DMS114 treated with DMSO at 0.1 percent for 48 hours (cell line): ENCODE results near the gene SEC23IP.
"Not testable (repeated sequence)": the region's sequence is repeated elsewhere in the genome, so short reads cannot be mapped to it uniquely, and the experiment has no call there.

Experiments
- DNase-seq: peaks from one replicate; lab custom pipeline; 2025; ENCODE audit not compliant: unreplicated experiment; lab: John Stamatoyannopoulos, UW

The SEC23IP gene

GRCh38 chr10:119892188-119893065, at the start of gene SEC23IP:
Gene SEC23IP, plus strand, starts transcription at chr10:119892730. Its CDS starts 53 bp downstream, at chr10:119892783.
- DNase-seq, result peak; percentile 97

GRCh38 chr10:119845656-119846055, 46.9 kb upstream of the SEC23IP start:
- DNase-seq, result no peak

DNA sequence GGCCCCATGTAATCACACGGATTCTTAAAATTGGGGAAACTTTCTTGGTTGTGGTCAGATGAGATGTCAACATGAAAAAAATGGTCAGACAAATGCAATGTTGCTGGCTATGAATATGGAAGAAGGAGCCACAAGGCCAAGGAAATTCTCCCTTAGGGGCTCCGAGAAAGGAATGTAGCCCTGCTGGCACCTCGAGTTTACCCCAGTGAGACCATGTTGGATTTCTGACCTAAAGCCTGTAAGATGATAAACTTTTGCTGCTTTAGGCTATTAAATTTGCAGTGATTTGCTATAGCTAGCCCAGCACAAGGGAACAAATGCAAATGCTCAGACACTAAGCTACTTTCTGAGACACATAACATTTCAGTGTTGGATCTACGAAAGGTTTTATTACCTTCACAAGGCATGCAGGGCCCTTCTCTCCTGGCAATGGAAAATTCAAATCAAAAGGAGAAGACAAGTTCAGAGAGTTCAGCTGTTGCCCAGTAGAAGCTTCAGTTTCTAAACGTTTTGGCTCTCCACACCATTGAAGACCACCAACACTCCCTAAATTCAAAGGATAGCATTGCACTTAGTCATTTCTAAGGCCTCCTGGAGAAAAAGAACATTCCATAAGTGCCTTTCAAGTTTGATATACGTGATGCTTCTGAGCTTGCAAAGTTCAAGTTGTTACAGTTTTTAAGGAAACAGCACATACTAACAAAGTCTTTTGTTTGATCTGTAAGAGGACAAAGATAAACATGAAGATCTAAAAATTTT, 43.3 kb upstream of the SEC23IP start:
- no peak for DNase-seq

DNA sequence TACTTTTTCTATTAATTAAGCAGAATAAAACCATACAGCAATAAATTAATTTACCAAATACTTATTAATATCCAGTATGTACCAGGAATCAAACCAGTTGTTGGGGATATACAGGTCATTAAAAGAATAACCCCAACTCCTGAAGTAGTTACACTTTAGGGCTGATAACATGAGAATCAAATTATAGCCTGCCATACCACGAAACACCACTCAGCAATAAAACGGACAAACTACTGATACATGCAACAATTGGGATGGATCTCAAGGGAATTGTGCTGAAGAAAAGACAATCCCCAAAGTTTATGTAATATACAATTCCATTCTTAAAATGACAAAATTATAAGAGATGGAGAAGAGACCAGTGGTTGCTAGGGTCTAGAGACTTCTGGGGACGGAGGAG, 42.6 kb upstream of the SEC23IP start:
- DNase-seq, result no peak

DNA sequence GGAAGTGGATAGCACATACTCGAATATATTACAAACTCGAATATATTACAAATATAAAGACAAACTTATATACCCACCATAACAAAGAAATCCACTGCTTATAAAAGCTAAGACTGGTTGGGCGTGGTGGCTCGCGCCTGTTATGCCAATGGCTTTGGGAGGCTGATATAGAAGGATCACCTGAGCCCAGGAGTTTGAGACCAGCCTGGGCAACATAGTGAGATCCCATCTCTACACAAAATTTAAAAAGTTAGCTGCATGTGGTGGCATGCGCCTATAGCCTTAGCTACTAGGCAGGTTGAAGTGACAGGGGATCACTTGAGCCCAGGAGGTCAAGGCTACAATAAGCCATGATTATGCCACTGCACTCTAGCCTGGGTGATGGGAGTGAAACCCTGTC, 40.3 kb upstream of the SEC23IP start:
- no peak for DNase-seq

GRCh38 chr10:119852822-119853221, 39.7 kb upstream of the SEC23IP start:
- DNase-seq, result no peak

GRCh38 chr10:119853574-119853973, 39.0 kb upstream of the SEC23IP start:
- no peak for DNase-seq

GRCh38 chr10:119858063-119858462, 34.5 kb upstream of the SEC23IP start:
- no peak for DNase-seq

GRCh38 chr10:119859420-119860258, 32.9 kb upstream of the SEC23IP start:
- peak; percentile 34 for DNase-seq

DNA sequence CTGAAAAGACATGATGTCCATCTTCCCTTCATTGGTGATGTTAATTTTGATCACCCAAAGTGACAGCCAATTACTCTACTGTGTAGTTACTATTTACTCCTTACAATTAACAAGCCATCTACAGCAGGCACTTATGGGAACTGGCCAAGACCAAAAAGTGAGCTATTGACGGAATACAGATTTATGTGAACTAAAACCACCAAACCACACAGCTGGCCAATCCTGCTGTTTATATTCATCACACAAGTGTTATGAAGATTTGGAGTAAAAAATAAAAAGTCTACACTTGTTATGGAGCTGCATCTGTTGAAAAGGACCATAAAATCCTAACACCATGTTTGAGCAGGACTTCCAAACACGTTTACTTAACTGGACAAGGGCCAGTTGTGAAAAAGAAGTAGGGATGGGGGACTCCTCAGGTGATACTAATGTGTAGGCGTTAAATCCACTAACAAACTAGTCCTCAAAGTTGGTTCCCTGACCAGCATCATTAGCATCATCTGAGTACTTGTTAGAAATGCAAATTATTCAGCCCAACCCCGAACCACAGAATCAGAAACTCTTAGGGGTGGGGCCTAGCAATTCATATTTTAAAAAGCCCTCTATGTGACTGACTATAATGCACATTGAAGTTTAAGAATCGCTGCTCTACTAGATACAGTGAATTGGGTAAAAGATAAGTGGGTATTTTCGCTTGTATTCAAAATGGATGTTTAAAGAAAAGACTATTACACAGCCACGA, 31.5 kb upstream of the SEC23IP start:
- DNase-seq, result no peak

DNA sequence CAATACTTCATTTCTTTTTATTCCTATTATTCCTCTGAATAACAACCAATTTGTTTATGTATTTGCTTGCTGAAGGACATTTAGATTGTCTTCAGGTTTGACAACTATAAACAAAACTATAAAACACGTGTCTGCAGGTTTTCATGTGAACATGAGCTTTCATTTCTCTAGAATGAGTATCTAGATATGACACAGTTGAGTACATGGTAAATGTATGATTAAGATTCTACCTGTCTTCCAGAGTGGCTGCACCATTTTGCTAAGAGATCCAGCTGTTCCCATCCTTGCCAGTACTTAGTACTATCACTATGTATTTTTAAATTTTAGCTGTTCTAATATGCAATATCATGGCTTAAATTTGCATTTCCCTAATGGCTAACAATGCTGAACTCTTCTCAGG, 30.0 kb upstream of the SEC23IP start:
- DNase-seq, result no peak

DNA sequence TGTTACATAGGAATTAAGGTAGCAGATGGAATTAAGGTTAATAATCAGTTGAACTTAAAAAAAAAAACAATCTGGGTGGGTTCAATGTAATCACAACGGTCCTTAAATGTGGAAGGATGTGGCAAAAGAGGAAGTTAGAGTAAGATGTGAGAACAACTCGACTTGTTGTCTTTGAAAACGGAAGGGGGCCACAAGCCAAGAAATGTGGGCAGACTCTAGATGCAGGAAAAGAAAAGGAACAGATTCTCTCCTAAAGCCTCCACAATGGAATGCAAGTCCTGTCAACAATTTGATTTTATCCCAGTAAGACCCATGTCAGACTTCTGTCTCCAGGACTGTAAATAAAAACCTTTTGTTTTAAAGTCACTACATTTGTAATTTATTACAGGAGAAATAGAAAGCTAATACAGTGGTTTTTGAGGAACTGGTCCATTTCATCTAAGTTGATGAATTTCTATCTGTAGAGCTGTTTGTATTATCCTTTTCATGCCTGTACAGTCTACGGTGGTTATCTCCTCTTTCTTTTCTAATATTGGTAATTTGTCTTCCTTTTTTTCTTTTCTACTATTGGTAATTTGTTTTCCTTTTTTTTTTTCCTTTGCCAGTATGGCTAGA, 28.5 kb upstream of the SEC23IP start:
- DNase-seq, result no peak

DNA sequence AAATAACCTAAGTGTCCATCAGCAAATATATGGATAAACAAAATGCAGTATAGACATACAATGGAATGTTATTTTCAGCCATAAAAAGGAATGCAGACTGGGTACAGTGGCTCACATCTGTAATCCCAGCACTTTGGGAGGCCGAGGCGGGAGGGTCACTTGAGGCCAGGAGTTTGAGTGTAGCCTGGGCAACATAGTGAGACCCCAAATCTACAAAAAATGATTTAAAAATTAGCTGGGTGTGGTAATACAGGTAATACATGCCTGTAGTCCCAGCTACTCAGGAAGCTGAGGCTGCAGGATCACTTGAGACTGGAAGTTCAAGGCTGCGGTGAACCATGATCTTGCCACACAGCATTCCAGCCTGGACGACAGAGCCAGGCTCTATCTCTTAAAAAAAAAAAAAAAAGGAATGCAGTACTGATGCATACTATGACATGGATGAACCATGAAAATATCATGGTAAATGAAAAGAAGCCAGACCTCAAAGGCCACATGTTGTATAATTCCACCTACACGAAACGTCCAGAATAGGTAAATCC, 26.8 kb upstream of the SEC23IP start:
- no peak for DNase-seq

DNA sequence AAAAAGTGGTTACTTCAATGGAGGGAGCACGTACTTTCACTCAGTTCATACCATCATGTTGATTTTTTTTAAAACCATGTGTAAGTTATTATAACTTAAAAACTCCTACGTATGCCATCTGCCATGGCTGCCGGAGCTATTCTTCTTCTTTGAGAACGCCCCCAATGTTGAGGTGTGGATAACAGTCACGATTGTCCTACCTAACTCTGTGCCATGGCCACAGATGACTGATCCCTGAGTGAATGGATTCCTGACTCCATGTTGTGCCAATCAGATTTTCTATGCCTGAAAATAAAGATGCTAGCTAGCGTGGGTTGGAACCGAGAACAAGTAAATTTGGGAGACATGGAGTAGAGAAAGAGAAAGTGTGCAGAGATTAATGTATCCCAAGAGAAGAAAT, 25.2 kb upstream of the SEC23IP start:
- no peak for DNase-seq

DNA sequence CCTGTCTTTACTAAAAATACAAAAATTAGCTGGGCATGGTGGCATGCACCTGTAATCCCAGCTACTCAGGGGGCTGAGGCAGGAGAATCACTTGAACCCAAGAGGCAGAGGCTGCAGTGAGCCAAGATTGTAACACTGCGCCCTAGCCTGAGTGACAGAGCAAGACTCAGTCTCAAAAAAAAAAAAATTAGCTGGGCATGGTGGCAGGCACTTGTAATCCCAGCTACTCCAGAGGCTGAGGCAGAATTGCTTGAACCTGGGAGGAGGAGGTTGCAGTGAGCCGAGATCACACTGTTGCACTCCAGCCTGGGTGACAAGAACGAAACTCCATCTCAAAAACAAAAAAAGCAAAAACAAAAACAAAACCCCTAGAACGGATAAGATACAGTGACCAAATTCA, 23.1 kb upstream of the SEC23IP start:
- not testable (repeated sequence) for DNase-seq

DNA sequence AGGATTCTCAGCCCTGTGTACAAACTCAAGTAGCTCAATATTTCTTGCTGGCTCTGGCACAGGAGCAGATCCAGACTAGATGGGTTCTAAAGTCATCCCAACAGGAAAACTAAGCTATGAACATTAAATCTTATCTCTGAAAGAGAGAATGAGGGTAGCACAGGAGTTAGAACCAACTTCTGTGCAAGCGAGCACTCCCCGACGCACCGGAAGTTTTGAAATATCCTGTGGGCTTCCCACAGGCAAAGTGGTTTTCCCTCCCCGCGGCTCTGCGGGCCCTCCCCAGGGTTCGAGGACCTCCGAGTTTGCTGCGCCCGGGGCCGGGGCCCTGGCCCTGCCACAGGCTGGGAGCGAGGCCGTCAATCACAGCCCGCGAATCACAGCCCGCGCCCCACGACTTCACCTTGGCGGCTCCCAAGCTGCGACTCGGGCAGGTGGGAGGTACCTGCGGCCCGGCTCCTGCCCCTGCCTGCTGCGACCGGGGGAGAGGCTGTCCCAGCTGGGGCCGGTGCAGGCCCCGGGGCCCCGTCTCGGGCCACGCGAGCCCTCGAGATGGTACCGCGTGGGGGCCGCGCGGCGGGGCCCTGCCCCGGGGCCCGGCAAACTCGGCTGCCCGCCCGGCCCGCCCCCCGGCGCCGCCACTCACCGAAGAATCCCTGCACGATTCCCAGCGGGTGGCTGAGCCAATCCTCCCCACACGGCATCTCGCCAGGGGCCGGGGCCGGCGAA, 20.5 kb upstream of the SEC23IP start:
- no peak for DNase-seq

DNA sequence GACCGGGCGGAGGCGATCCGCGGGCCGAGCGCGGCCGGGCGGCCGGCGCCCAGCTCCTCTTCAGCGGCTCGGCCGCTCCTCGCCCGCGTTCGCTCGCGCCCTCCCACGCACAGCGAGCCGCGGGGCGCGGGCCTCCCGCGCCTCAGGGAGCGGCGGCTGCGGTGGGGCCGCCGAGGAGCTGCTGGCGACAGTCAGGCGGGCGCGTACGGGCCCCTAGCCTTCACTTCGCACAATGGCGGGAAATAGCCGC, 20.0 kb upstream of the SEC23IP start, which contains the start of gene MCMBP:
TSS of gene MCMBP (minus strand) at position 234 of the 250 bp plus-strand sequence. CDS start 259 bp downstream, outside the sequence.
- DNase-seq, result no peak

- peak; percentile 84 for DNase-seq
These were observed 19.5 kb upstream of the SEC23IP start for GRCh38 chr10:119872860-119873681.

DNA sequence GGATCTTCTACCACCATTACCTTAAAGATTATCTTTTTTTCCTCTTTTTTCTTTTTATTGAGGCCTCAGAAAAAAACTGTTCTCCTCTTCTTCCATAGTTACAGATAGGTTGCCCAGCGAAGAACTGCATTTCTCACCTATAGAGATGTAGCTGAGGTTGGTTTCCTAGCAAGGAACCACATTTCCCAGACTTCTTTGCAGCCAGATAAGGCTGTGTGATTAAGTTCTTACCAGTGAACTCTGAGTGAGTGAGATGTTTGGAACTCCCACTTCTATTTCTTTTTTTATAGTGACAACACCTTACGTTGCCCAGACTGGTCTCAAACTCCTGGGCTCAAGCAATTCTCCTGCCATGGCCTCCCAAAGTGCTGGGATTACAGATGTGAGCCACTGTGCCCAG, 14.0 kb upstream of the SEC23IP start:
- DNase-seq, result no peak
